Keratinocyte (primary cell): ENCODE measurements around the gene C11orf58. TPM values are rescaled to one million over a fixed set of nuclear protein-coding genes. Genes with fewer than 3 reads are reported as not detected.

Experiments used
- DNase-seq: peaks from one replicate; pipeline ENCODE4 v3.0.0-alpha.2; 2011; ENCODE audit warnings: low read depth, missing footprints, low spot score
- FAIRE-seq: peaks from 2 replicates; lab custom pipeline; 2011; peaks lifted over from hg19 to GRCh38; lab: Jason Lieb, UNC
- H2AFZ ChIP-seq: 2 replicates; pipeline ENCODE4 v1.6.0; 2012; ENCODE audit warnings: low read length, control low read depth, inconsistent platforms; ENCODE audit not compliant: control insufficient read depth
- H3K27ac ChIP-seq: 2 replicates; pipeline ENCODE4 v1.5.1; 2011; ENCODE audit warnings: low read length; ENCODE audit not compliant: control insufficient read depth, insufficient read depth
- H3K27me3 ChIP-seq: 3 replicates; pipeline ENCODE4 v1.6.0; 2011; ENCODE audit warnings: low read length; ENCODE audit not compliant: control insufficient read depth, insufficient read depth; ENCODE audit errors: extremely low read depth
- H3K36me3 ChIP-seq, 2 experiments: 2 replicates in 1 of 2; 3 replicates in 1 of 2; pipeline ENCODE4 v1.5.1; 2011; ENCODE audit warnings: low read length in 2 of 2, mild to moderate bottlenecking in 1 of 2; ENCODE audit not compliant: control insufficient read depth in 2 of 2, insufficient read depth in 2 of 2; ENCODE audit errors: extremely low read depth in 1 of 2
- H3K4me1 ChIP-seq: 3 replicates; pipeline ENCODE4 v1.5.1; 2011; ENCODE audit warnings: low read length; ENCODE audit not compliant: control insufficient read depth, insufficient read depth; ENCODE audit errors: extremely low read depth
- H3K4me2 ChIP-seq: 3 replicates; pipeline ENCODE4 v1.6.0; 2011; ENCODE audit warnings: low read depth, low read length; ENCODE audit not compliant: control insufficient read depth, insufficient read depth; ENCODE audit errors: extremely low read depth
- H3K4me3 ChIP-seq, 3 experiments: fragments of 200-600 bp in 1 of 3; sonication (generic) in 1 of 3; 2 replicates in 2 of 3; 3 replicates in 1 of 3; pipeline ENCODE4 v1.5.1; 2011 to 2016; ENCODE audit warnings: low read length in 3 of 3, mild to moderate bottlenecking in 3 of 3, control low read depth in 2 of 3, inconsistent platforms in 1 of 3, low read depth in 1 of 3, mixed read lengths in 1 of 3, mixed run types in 1 of 3, moderate library complexity in 1 of 3; ENCODE audit not compliant: control insufficient read depth in 2 of 3, insufficient read depth in 2 of 3; ENCODE audit errors: extremely low read depth in 1 of 3
- H3K79me2 ChIP-seq: 2 replicates; pipeline ENCODE4 v1.6.0; 2012; ENCODE audit warnings: low read length; ENCODE audit not compliant: control insufficient read depth, insufficient read depth
- H3K9ac ChIP-seq: 3 replicates; pipeline ENCODE4 v1.6.0; 2011; ENCODE audit warnings: low read length; ENCODE audit not compliant: control insufficient read depth, insufficient read depth; ENCODE audit errors: extremely low read depth
- H3K9me1 ChIP-seq: 3 replicates; pipeline ENCODE4 v1.6.0; 2011; ENCODE audit warnings: low read length; ENCODE audit not compliant: control insufficient read depth, insufficient read depth; ENCODE audit errors: extremely low read depth
- H3K9me3 ChIP-seq: 2 replicates; pipeline ENCODE4 v1.5.1; 2012; ENCODE audit warnings: low read depth, low read length; ENCODE audit not compliant: control insufficient read depth
- H4K20me1 ChIP-seq: 3 replicates; pipeline ENCODE4 v1.6.0; 2011; ENCODE audit warnings: low read length; ENCODE audit not compliant: control insufficient read depth, insufficient read depth; ENCODE audit errors: extremely low read depth
- EZH2 ChIP-seq: IDR thresholded peaks from one replicate; pipeline ENCODE4 v1.6.1; 2012; ENCODE audit warnings: inconsistent platforms, mild to moderate bottlenecking, low read length, moderate library complexity
- dilution Hi-C: fragments of 300-500 bp; cut with MboI; formaldehyde crosslinking; loops from one replicate; pipeline ENCODE4 v1.7.0; 2020; ENCODE audit warnings: low sequenced_read_pairs; ENCODE audit not compliant: extremely low pct_ligation_motif_present
- polyA plus RNA-seq, 5 experiments: library from polyadenylated mRNA; depleted of rRNA in 3 of 5; stranded (reverse) in 3 of 5; stranded (forward) in 1 of 5; unstranded in 1 of 5; fragments of >200 nt; gene quantifications; 1 replicate in 1 of 5; 2 replicates in 3 of 5; 3 replicates in 1 of 5; pipeline versions ENCODE4 v1.2.1 to v1.2.3, GENCODE V29; 2011 to 2012; ENCODE audit warnings: missing spikeins in 2 of 5, low read depth in 1 of 5, low replicate concordance in 1 of 5
- TF ChIP-seq, protein P1 (sequence below), 3 experiments: IDR thresholded peaks in 1 of 3; conservative IDR thresholded peaks in 1 of 3; optimal IDR thresholded peaks in 1 of 3; 2 replicates in 2 of 3; 3 replicates in 1 of 3; pipeline versions ENCODE3 to v1.5.1; 2011; ENCODE audit warnings: low read length in 3 of 3, mild to moderate bottlenecking in 3 of 3, moderate library complexity in 2 of 3, control low read depth in 1 of 3, inconsistent platforms in 1 of 3; ENCODE audit not compliant: insufficient read depth in 2 of 3; ENCODE audit errors: extremely low read depth in 1 of 3

The C11orf58 gene
- polyA plus RNA-seq, 1 donor (not counting 4 experiments of a cell fraction or from before 2014, with no cell fraction given): 166 TPM

DNA sequence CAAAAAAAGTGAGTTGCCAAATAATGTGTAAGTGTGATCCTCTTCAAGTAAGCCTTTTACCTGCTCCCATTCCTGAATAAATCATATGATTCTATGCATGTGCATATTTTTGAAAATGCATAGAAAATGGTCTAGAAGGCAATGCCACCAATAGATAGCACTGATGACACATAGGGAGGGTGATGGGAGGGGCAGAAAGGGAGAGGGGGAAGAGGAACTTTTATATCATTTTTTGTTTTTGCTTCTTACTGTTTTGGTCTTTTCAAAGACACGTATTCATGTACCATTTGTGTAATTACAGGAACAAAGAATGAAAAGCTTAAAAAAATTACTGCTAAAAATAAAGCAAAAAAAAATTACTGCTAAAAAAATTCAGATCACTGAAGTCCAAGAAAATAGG lies 60.8 kb downstream of the C11orf58 start:
- H3K4me2 ChIP-seq: no peak overlapping the region
- no peaks in the 10 kb centered on the region for H3K27me3 ChIP-seq
- no peak overlapping the region for H3K4me3 ChIP-seq
- no peaks in the 10 kb centered on the region for H3K79me2 ChIP-seq
- H3K4me1 ChIP-seq: no peaks in the 10 kb centered on the region
- no peak for DNase-seq
- no peaks in the 10 kb centered on the region for H3K36me3 ChIP-seq
- TF ChIP-seq EZH2: no peak
- TF ChIP-seq, protein P1, sequence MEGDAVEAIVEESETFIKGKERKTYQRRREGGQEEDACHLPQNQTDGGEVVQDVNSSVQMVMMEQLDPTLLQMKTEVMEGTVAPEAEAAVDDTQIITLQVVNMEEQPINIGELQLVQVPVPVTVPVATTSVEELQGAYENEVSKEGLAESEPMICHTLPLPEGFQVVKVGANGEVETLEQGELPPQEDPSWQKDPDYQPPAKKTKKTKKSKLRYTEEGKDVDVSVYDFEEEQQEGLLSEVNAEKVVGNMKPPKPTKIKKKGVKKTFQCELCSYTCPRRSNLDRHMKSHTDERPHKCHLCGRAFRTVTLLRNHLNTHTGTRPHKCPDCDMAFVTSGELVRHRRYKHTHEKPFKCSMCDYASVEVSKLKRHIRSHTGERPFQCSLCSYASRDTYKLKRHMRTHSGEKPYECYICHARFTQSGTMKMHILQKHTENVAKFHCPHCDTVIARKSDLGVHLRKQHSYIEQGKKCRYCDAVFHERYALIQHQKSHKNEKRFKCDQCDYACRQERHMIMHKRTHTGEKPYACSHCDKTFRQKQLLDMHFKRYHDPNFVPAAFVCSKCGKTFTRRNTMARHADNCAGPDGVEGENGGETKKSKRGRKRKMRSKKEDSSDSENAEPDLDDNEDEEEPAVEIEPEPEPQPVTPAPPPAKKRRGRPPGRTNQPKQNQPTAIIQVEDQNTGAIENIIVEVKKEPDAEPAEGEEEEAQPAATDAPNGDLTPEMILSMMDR (optimal IDR thresholded peaks at IDR 0.05 in 1 of 3, IDR thresholded peaks at IDR 0.05 in 1 of 3, conservative IDR thresholded peaks at IDR 0.05 in 1 of 3; ENCODE audit: extremely low read depth in 1 of 3, insufficient read depth in 2 of 3, low read length in 3 of 3): no peak
- no peaks in the 10 kb centered on the region for H3K9me3 ChIP-seq
- no peak for FAIRE-seq
- no peaks in the 10 kb centered on the region for H3K9me1 ChIP-seq
- no peak overlapping the region for H3K9ac ChIP-seq
- dilution Hi-C loops: no loop called here
- H3K27ac ChIP-seq: no peak overlapping the region
- no peaks in the 10 kb centered on the region for H4K20me1 ChIP-seq
- H2AFZ ChIP-seq: no peak overlapping the region

DNA sequence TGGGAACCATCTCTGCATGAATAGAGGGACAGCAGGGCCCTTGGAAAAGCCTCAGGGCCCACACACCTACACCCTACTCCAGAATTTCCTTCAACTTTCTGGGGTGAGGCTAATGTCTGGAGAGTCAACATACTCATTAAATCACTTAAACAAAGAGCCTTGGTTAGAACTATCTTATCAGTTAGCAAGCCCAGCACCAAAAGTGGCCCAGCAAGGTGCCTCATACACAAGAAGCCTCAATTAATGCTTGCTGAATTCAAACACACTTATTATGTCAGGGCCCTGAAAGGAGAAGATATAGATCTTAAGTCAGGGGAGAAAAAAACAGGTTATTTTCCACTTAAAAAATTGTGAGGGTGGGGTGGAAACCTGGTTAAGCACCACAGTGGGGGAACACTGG lies 61.4 kb downstream of the C11orf58 start:
- Histone ChIP-seq H4K20me1 (no peaks in the 10 kb centered on the region), H3K36me3 (no peaks in the 10 kb centered on the region), H3K4me1 (no peaks in the 10 kb centered on the region), H3K27me3 (no peaks in the 10 kb centered on the region), H2AFZ (no peak overlapping the region), H3K9me1 (no peaks in the 10 kb centered on the region), H3K79me2 (no peaks in the 10 kb centered on the region), H3K4me2 (no peak overlapping the region), H3K27ac (no peak overlapping the region), H3K9ac (no peak overlapping the region), H3K4me3 (no peak overlapping the region), H3K9me3 (no peaks in the 10 kb centered on the region)
- FAIRE-seq (no peak), DNase-seq (no peak)
- TF ChIP-seq EZH2: no peak
- TF ChIP-seq, protein P1 (optimal IDR thresholded peaks at IDR 0.05 in 1 of 3, IDR thresholded peaks at IDR 0.05 in 1 of 3, conservative IDR thresholded peaks at IDR 0.05 in 1 of 3; ENCODE audit: extremely low read depth in 1 of 3, insufficient read depth in 2 of 3, low read length in 3 of 3): no peak
- dilution Hi-C loops: loop anchor here (25.0 kb wide), 1 partner anchor 112 kb away; no protein-coding TSS in a partner anchor
